Transverse colon (tissue), 3 donors: ENCODE results near the gene KCTD16.

Experiments
- CTCF ChIP-seq, 5 experiments: fragments of 200-600 bp in 3 of 5; fragments of 450-650 bp in 2 of 5; sonication (generic) in 3 of 5; IDR thresholded peaks; 1 replicate in 2 of 5; 2 replicates in 3 of 5; pipeline ENCODE4 v1.5.1; 2016 to 2017; ENCODE audit warnings: antibody characterized with exemption in 5 of 5, inconsistent platforms in 3 of 5, mild to moderate bottlenecking in 2 of 5, moderate library complexity in 1 of 5
- EP300 ChIP-seq: sonication (generic); formaldehyde crosslinking; IDR thresholded peaks from one replicate; pipeline ENCODE4 v1.6.1; 2017; ENCODE audit warnings: antibody characterized with exemption, low read depth
- POLR2A ChIP-seq: fragments of 450-650 bp; IDR thresholded peaks from one replicate; pipeline ENCODE4 v1.6.1; 2016; ENCODE audit warnings: antibody characterized with exemption, mild to moderate bottlenecking, moderate library complexity

DNA sequence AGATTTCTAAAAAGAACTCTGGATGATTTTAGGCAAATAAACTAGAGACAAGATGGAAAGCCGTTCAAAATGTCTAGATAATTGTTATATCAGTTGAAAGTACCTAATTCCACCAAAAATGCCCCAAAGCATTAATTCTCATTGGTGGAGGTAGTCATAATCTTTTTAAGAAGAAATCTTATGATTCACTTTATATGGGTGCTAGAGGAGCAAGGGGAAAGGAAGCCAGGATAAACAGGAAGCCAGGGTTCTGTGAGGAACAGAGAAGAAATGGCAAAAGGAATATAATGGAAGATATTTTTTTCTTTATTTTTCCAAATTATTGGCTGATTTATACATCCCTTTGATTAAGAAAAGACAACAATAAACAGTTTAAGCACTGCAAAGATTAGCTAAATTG is 8.0 kb upstream of the KCTD16 start:
- TF ChIP-seq CTCF (IDR thresholded peaks at IDR 0.05) (no peak), EP300 (no peak), POLR2A (no peak)
